Cardiac muscle cell (in vitro differentiated cells and primary cell): ENCODE results near the gene PHF24. TPM values are rescaled to one million over a fixed set of nuclear protein-coding genes. Genes with fewer than 3 reads are reported as not detected.

Experiments
- DNase-seq, 2 donors: peaks; one replicate each; pipeline versions ENCODE4 v3.0.0 to v3.0.0-alpha.2; 2010 to 2017; ENCODE audit warnings: low read depth in 1 of 2, low spot score in 1 of 2
- H3K27ac ChIP-seq: fragments of 200-600 bp; sonication (generic); 2 replicates; pipeline ENCODE4 v1.5.1; 2016
- H3K27me3 ChIP-seq: fragments of 200-600 bp; sonication (generic); 2 replicates; pipeline ENCODE4 v1.6.0; 2016; ENCODE audit warnings: control low read depth
- H3K36me3 ChIP-seq: fragments of 200-600 bp; sonication (generic); 2 replicates; pipeline ENCODE4 v1.5.1; 2016; ENCODE audit warnings: control low read depth
- H3K4me1 ChIP-seq: fragments of 200-600 bp; sonication (generic); 2 replicates; pipeline ENCODE4 v1.8.1; 2017; ENCODE audit warnings: low read depth, mild to moderate bottlenecking, mixed run types
- H3K4me3 ChIP-seq: fragments of 200-600 bp; sonication (generic); 2 replicates; pipeline ENCODE4 v1.5.1; 2016; ENCODE audit warnings: mild to moderate bottlenecking
- H3K9me3 ChIP-seq: fragments of 200-600 bp; sonication (generic); 2 replicates; pipeline ENCODE4 v1.5.1; 2017; ENCODE audit warnings: low read depth, mild to moderate bottlenecking, control low read depth
- CTCF ChIP-seq: IDR thresholded peaks from 2 replicates; pipeline ENCODE4 v1.5.1; 2012; ENCODE audit warnings: low read depth, mild to moderate bottlenecking, low read length
- polyA plus RNA-seq: library from polyadenylated mRNA; unstranded; fragments of >200 nt; fragmentation: Nextera tagmentation; extraction: Ambion mirVana; gene quantifications from 2 replicates; pipeline ENCODE4 v1.2.1, GENCODE V29; 2016
- total RNA-seq: library from RNA; depleted of rRNA; stranded (reverse); fragments of >200 nt; gene quantifications from 2 replicates; pipeline ENCODE4 v1.2.3, GENCODE V29; 2016

The PHF24 gene
- total and polyA plus RNA-seq, 2 experiments from 2014 or later, result 0.95 to 1.1 TPM

- no peak for TF ChIP-seq CTCF
- no peaks in the 10 kb centered on the region for H3K4me1 ChIP-seq
- no peaks in the 10 kb centered on the region for H3K36me3 ChIP-seq
These were observed 18.4 kb downstream of the PHF24 start for GRCh38 chr9:34976441-34976840.

GRCh38 chr9:34976992-34977391, 18.9 kb downstream of the PHF24 start:
- DNase-seq, result no peak
- Histone ChIP-seq H3K4me1 (no peaks in the 10 kb centered on the region), H3K27ac (no peak overlapping the region), H3K36me3 (no peaks in the 10 kb centered on the region), H3K9me3 (no peaks in the 10 kb centered on the region), H3K27me3 (no peaks in the 10 kb centered on the region), H3K4me3 (no peak overlapping the region)
- TF ChIP-seq CTCF, result no peak

More at GRCh38 chr9:34976441-34976840, 18.4 kb downstream of the PHF24 start:
- Histone ChIP-seq H3K27me3 (no peaks in the 10 kb centered on the region), H3K27ac (no peak overlapping the region), H3K9me3 (no peaks in the 10 kb centered on the region), H3K4me3 (no peak overlapping the region)
- DNase-seq, result no peak

- Histone ChIP-seq H3K36me3 (no peaks in the 10 kb centered on the region), H3K9me3 (no peaks in the 10 kb centered on the region), H3K27ac (no peak overlapping the region), H3K27me3 (no peaks in the 10 kb centered on the region), H3K4me1 (no peaks in the 10 kb centered on the region), H3K4me3 (no peak overlapping the region)
- TF ChIP-seq CTCF, result no peak
- no peak for DNase-seq
These were observed 22.2 kb downstream of the PHF24 start for GRCh38 chr9:34980181-34980761.

GRCh38 chr9:34982361-34982760, 24.3 kb downstream of the PHF24 start:
- DNase-seq, result no peak
- H3K27me3 ChIP-seq, result no peaks in the 10 kb centered on the region
- TF ChIP-seq CTCF, result no peak
- no peaks in the 10 kb centered on the region for H3K4me1 ChIP-seq
- no peak overlapping the region for H3K27ac ChIP-seq
- no peak overlapping the region for H3K4me3 ChIP-seq
- no peaks in the 10 kb centered on the region for H3K36me3 ChIP-seq
- H3K9me3 ChIP-seq, result no peaks in the 10 kb centered on the region

- H3K9me3 ChIP-seq, result no peaks in the 10 kb centered on the region
These were observed 25.1 kb downstream of the PHF24 start for GRCh38 chr9:34983209-34983608.

More at GRCh38 chr9:34983209-34983608, 25.1 kb downstream of the PHF24 start:
- Histone ChIP-seq H3K27ac (no peak overlapping the region), H3K27me3 (no peaks in the 10 kb centered on the region), H3K4me3 (no peak overlapping the region), H3K36me3 (no peaks in the 10 kb centered on the region), H3K4me1 (no peaks in the 10 kb centered on the region)
- TF ChIP-seq CTCF, result no peak
- DNase-seq, result no peak
